ENCODE data around the gene MPRIP.

The MPRIP gene

DNA sequence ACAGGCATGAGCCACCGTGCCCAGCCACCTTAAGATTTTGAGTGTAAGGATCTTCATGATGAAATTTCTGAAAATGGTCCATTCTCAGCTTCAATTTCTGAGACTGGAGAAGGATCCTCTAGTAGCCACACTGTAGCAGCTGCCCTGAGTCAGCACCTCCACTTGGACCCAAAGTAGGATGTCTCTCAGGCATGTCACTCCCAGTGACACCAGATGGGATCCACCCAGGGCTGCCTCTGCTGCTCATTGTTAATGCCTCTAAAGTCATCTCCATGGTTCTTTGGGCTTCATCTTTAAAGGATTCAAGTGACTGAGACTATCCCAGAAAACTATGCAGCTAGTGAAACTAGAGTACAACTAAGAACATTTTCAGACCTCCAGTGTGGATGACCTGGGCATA, 156.0 kb downstream of the MPRIP start:
- no peak for DNase-seq

DNA sequence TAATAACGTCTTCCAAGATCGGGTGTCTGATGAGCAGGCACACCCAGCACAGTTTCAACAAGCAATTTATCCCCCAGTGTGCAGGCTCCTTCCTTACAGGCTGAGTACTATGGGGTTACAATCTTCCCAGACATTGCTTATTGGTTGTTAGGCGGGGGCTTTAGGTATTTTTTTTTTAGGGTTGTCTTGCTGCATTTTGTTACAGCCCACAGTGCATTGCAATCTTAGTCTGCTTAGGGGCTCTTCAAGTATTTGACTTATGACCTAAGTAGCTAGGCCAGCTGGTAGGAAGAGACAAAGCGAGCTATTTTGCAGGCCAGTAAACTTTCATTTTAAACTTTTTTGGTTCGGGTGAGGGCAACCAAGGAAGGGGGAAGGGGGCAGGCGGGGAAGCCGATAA, 158.1 kb downstream of the MPRIP start:
- no peak for DNase-seq

DNA sequence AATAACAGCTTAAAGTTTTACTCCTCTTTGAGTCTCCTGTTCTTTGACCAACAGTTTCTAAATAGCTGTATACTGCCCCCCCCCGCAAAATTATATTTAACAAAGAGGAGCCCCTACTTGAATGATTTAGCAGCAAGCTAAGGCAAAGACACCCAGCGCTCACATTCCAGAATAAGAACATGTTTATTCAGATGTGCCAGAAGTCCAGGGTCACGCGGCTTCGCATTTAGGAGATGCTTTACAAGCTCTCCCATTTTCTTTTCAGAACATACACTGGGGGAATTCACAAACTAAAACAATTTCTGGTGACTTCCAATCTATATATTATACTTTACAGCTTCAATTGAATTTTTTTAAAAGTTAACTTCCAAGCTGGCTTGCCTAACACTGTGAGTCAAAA, 158.6 kb downstream of the MPRIP start:
- DNase-seq, result no peak

DNA sequence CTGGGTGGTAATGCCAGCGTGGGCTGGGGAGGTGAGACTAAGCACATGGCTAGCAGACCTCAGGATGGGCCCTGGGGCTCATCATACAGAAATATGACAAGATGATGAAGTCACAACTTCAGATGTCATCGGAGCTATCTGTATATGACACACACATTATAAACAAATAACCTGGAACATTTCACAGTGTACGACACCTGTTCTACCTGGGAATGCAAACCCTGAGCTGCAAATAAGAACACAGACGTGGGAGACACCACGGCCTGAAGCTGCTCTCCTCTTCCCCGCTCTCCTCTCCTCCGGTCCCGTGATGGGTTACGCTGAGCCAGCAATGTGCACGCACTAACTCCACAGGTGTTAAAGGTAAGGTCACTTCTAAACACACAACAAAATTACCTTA, 159.0 kb downstream of the MPRIP start:
- no peak for DNase-seq

DNA sequence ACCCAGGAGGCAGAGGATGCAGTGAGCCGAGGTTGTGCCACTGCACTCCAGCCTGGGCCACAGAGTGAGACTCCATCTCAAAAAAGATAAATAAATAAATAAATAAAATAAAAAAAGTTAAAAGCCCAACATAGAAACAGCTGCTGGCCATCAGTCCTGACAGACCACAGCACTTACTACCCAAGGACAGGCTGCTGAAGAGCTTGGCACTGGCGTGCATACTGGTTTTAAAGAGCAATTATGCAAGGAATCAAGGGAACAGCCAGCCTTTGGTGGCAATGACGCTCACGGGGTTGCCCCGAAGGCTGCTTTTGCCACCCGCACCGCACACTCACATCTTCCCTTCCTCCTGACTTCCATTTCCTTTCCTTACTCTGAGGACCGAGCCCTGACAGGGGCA, 159.7 kb downstream of the MPRIP start:
- no peak for DNase-seq

DNA sequence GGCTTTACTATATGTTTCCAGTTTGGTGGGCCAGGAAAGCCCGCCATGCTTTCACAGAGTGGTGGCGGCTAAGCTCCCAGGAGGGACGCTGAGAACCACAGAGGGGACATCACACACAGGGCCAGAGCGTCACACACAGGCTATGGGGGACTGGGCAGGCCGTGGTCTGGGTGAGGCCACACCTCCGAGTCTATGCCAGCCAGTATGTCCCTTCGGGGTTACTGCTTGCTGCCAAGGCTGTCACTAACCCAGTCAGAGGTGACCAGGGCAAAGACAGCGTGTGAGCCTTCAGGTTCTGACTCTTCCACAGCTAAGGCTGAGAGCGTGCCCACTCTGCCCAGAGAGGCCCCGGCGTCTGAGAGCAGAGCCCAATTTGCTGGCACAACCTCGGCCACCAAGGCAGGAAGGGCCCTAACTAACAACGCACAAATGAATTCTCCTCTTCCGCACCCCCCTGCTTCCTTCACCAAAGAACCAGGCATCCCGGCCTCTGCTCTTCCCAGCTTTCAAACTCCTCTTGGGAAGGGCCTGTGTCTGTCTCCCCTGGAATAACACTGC, 161.0 kb downstream of the MPRIP start:
- no peak for DNase-seq

DNA sequence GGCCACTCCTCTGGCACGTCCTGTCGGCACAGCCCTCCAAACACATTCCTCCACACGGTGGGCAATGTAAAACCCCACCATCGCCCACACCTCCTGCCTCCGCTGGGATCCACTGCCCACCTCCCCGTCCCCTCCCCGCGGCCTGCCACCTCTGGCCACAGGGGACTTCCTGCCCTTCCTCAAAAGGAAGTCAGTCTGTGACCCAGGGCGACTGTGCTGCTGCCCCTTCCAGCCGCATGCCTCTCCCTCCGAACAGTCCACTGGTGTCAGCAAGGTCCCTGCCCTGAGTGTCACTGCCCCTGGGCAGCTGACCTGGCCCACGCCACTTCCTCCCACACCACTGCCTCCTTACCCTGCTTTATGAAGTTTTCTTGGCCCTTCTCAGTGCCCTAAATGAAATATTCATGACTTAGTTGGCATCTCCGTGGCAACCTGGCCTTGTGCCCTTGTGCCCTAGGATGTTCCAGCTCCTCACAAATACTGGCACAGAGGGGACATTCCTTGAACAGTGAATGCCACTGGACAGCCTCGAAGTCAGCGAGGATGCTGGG, 161.9 kb downstream of the MPRIP start:
- no peak for DNase-seq

DNA sequence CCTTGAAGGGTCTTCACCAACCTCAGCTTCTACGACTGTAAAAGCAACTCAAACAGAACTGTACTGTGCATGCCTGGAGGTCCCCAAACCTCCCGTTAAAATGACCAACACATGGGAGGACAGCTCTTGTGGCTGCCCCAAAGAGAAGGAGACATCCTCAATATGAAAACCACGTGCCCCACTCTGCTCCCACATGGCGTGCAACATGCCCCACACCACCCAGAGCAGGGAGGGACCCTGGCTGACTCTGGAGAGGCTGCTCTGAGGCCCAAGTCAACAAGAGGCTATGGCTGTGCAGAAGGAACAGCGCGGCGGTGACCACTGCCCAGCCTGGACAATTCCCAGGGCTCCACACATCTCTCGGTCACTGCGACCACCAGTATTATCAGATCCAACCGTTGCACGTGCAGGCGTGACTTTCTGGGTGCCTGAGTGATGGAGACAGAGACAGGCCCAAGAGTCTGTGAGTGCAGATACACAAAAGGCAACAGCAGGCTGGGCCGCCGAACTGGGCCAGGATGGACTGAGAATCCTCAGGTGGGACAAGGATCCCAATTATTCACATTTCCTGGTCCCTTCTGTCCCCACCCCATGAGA, 162.5 kb downstream of the MPRIP start:
- no peak for DNase-seq

DNA sequence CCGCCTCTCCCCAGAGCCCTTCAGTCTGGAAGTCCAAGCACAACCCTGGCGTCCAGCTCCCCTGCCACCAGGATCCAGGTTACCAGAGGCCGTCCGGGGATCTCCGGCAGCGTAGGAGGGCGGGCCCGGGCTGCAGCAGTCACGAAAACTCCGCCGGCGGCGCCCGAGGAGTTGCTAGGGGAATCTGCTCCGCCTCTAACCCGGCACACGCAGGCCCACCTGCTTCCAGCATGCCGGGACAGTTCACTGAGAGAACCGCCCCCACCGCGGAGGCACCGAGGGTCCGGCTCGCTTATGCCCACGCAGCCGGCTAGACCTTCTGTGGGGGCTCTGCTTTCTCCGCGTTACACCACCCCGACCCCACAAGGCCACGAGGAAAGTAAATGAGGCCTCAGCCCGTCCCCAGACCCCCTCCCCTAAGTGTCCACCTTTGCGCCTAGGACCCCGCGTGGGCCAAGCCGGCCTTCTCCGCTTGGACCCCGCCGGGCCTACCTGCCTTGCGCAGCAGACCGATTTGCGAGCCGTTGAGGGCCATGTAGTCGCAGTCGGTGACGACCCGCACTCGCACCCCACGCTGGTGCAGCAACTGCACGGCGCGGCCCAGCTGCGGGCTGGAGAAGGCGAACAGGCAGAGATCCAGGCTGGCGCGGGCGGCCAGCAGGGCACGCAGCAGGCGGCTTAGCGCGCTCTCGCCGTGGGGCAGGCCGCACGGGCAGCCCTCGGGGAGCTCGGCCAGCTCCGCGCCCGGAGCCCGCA, 163.3 kb downstream of the MPRIP start:
- peak; percentile 57 for DNase-seq

DNA sequence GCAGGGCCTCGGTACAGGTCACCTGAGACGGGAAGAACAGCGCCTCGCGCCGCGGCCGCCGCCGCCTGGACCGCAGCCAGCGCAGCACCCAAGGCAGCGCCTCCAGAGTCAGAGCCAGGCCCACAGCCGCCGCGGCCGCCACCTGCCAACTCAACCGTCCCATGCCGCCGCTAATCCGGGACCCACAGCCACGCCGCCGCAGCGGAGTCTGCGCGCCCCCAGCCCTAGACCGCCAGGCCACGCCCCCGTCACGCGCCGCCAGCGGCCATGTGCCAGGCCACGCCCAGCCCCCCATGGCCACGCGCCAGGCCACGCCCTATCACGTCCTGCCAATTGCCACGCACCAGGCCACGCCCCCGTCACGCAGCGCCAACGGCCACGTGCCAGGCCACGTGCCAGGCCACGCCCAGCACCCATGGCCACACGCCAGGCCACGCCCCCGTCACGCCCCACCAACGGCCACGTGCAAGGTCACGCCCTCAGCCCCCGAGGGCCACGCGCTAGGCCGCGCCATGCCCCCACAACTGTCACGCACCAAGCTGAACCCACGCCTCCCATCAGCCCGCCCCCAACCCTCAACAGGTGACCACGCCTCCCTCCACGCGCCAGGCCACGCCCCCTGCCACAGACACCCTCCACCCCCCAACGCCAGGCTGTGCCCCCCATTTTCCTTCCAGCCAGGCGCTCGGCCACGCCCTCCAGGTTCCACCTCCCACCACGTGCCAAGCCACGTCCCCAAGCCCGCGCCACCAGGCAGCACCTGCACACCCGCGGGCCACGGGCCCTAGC, 164.1 kb downstream of the MPRIP start, which contains the start of gene PLD6:
Gene PLD6, minus strand, starts transcription at position 210 of the 789 bp plus-strand sequence. Its CDS starts 47 bp downstream, at position 163.
- DNase-seq, result peak; percentile 93

DNA sequence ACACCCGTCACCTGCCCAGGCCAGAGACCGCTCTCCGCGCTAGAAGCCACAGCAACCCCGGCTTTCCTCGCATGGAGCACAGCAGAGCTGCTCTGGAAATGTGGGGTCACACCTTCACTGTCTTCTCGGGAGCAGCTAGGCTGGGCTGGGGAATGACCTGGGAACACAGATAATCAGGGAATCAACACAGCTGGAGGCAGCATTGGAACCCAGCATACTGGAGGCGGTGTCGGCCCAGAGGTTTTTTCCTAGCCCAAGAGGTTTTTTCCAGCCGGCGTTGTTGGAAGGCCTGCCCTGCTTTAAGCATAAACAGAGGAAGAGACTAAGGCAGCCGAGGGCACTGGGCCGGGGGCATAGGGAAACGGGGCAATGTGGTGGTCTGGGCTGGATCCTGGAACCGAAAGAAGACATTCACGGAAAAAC, 164.7 kb downstream of the MPRIP start:
- DNase-seq, result no peak

DNA sequence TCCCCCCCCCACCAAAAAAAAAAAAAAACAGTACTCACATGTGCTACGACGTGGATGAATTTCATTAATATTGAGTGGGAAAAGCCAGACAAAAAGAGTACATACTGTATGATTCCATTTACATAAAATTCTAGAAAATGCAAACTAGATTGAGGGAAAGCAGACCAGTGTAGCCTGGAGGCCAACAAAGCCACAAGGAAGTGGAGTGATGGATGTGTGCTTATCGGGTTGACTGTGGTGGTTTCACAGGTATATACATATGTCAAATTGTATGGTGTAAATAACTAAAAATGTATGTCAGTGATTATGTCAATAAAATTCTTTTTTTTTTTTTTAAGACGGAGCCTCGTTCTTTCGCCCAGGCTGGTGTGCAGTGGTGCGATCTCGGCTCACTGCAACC, 165.7 kb downstream of the MPRIP start:
- DNase-seq, result no peak

DNA sequence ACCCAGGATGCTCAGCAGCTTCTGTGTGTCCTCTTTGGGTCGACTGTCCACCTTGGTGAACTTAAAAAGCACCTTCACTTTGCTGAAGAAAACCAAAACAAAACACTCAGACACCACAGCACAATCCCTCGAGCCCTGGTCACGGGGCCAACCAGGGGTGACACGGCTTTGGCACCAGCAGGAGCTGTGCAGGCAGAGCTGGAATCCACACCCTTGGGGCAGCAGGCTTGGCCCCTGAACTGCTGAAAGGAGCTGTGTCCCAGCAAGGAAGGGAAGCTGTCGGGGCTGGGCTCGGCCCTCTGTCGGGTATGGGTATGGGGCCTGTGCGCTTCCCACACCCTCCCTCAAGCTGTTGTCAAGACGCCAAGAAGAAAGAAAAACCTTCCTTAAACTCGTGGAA, 171.5 kb downstream of the MPRIP start:
- DNase-seq, result no peak

DNA sequence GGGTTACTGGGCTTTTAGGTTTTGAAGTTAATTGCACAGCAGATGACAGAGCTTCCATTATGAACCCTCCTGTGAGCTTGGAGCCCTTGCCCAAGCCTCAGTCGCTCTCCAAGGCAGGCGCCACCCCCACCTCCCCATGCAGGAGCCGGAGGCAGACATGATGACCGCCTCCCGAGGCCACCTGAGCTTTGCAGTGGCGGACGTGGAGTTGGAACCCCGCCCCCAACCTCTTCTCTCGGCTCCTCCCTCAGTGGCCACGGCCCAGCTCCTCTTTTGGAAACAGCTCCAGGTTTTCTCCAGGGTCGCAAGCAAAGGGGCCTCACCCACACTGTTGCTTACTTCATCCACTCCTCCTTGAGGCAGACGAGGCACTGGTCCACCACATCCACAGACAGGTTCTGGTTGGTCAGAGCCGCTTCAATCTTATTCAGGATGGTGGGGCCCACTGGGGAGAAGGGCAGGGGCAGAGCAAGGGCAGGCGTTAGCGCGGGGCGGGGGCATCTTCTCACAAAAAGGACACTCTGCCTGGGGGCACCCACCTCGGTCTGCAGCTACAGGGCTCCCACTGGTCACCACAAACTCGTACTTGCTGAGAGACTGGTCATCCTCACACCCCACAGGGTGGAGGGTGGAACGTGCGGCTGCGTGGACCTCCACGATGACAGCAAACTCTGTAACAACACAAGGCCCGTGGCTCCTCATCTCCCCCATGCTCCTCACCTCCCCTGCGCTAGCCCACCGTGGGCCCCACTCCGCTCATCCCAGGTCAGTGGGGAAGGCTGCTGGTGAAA, 172.6 kb downstream of the MPRIP start:
- DNase-seq, result no peak

DNA sequence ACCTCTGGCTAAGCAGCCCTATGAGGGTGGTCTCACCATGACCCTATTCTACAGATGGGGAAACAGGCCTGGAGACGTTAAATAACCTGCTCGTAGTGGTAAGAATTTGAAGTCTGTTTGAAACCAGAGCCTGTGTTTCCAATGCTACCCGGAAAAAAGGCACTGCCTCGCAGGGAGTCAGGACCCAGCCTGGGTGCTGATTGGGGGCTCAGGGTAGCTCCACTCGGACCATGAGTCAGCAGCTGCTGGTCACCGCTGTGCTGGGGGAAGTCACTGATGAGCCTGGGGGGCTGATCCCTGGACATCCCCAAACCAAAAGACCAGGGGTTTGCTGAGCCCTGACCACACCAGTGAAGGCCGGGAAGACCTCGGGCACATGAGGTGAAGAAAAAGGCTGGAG, 173.3 kb downstream of the MPRIP start:
- no peak for DNase-seq

DNA sequence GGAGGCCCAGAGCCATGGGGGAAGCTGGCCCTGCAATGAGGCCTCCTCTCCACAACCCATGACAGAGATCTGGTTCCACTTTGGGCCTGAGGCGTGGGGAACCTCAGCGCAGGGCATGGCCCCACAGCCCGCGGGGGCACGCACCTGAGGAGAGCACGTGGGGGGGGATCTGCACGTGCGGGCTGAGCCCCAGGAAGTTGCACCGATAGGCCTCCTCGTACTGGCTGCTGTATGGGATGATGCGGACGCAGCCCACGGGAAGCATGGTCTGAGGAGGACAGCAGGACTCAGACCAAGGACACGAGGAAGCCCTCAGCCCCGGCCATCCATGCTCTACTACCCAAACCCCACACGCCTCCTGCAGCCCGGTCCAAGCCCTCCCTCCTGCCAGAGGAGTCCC, 174.0 kb downstream of the MPRIP start:
- DNase-seq, result no peak

DNA sequence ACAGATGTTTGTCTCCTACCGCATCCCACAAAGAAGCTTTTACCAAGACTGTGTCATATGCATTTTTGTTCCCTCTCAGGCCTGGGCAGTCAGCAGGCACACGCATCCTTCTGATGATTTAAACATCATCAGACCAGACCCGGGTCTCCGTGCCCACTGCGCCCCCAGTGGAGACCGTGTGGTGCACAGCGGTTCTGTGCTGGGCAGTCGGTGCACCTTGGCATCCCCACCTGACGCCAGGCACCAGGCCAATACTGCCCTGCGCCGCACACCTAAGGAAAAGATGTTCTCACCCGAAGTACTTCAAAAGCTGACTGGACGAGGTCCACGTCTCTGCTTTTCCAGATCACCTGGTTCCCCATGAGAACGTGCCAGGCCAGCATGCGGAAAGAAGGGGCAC, 174.5 kb downstream of the MPRIP start:
- DNase-seq, result no peak

DNA sequence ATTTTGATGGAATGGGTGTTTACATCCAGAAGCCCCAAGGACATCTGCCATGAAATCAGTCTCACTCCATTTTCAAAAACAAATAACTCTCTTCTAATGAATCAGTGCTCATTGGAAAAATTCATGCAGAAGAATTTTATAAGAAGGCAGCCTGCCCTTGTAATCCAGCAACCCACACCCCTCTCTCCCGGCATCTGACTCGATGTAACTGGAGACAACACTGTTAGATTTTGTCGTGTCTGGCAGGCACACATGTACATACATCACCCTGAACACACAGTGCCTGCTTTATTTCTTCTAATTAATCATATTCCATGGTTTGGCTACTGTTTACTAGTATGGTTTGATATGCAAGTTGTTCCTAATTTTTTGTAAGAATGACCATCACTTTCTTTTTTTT, 175.7 kb downstream of the MPRIP start:
- DNase-seq, result no peak

DNA sequence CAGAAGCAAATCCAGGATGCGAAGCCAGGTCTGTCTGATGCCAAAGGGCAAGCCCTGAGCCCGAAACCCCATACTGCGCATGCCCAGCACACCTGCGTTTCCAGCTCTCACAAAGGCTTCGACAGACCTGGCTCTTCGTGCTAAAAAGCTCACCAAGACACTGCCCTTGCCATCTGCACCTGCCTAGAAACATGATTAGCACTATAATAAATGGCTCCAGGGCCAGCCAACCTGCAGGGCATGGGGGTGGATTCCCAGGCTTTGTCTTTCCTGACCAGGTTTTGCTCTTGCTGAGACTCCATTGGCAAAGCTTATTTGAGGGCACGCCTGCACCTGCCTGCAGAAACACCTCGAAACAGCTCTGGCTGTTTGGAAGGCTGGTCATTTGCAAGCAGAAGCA, 178.3 kb downstream of the MPRIP start:
- peak; percentile 95 for DNase-seq

DNA sequence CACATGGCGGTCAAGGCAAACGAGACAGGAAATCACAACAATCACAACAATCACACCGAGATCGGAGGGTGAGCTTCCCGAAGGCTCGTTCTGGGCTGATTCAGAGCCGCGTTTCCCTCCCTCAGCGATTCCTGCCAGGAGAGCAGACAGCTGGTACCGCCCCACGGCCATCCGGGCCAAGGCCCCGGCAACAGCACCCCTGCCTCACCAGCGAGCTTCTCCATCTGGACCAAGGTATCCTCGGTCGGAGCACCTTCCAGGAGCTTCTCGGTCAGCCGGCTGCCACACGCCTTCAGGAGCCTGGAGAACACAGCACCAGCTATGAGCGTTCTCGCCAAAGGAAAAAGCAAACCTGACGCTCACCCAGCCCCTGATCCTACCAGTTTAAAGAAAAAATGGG, 179.1 kb downstream of the MPRIP start:
- no peak for DNase-seq

DNA sequence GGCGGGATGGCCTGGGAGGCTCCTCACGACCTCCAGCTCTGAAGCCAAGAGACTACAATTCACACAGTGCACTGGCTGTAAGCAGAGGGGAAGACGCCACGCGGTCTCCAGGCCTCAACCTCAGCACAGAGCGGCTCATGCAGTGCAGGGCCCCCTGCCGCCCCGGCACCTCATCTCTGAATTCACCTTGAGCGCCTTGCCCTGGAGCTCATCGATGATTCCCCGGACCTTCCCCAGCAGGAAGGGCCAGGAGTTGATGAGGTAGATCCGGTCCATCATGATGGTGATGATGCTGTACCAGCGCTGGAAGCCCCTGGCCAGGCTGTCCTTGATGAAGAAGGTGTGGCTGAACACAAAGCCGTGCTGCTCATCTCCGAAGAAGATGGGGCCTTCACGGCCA, 181.5 kb downstream of the MPRIP start:
- DNase-seq, result no peak

DNA sequence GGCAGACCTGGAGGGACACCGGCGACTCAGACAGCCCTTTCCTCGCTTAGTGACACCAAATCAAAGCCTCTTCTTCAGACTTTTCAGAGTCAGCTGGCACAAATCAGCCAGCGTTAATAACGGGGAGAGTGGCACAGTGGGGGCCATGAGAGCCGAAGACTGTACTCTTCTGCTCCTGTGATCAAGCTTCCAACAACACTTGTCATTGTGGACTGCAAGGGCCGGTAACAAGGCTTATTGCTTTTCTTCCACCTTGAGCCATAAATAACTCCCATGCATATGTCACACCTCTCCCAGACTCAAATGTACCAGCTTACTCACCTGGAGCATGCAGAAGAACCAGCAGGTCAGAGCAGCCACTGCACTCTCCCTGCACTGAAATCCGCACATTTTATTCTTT, 181.9 kb downstream of the MPRIP start:
- DNase-seq, result no peak

DNA sequence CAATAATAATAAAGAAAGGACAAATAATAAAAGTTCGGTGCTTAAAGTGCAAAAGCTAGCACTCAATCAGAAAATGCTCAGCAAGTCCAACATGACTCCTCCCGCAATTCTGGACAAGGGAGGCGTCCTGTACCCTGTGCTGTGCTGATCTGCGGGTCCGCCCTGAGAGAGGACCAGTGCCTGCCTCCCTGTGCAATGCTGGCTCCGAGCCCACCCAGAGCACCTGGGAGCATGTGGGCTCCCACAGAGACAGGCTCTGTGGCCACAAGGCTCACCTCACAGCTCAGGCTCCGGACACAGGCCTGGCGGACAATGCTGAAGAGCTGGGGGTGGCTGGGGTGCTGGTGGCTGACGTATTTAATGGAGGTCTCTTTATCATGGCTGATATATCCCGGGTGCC, 183.6 kb downstream of the MPRIP start:
- no peak for DNase-seq

All from NCI-H1105 (cell line).